ENCODE results near the gene GCGR.

GRCh38 chr17:81837641-81838040 lies 33.7 kb downstream of the GCGR start:
- TF ChIP-seq EZH2 (IDR thresholded peaks at IDR 0.05; ENCODE audit: low read length), result no peak
- TF ChIP-seq, protein P1, sequence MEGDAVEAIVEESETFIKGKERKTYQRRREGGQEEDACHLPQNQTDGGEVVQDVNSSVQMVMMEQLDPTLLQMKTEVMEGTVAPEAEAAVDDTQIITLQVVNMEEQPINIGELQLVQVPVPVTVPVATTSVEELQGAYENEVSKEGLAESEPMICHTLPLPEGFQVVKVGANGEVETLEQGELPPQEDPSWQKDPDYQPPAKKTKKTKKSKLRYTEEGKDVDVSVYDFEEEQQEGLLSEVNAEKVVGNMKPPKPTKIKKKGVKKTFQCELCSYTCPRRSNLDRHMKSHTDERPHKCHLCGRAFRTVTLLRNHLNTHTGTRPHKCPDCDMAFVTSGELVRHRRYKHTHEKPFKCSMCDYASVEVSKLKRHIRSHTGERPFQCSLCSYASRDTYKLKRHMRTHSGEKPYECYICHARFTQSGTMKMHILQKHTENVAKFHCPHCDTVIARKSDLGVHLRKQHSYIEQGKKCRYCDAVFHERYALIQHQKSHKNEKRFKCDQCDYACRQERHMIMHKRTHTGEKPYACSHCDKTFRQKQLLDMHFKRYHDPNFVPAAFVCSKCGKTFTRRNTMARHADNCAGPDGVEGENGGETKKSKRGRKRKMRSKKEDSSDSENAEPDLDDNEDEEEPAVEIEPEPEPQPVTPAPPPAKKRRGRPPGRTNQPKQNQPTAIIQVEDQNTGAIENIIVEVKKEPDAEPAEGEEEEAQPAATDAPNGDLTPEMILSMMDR (optimal IDR thresholded peaks at IDR 0.05 in 1 of 3, IDR thresholded peaks at IDR 0.05 in 1 of 3, conservative IDR thresholded peaks at IDR 0.05 in 1 of 3; ENCODE audit: extremely low read depth in 1 of 3, insufficient read depth in 2 of 3, low read length in 3 of 3), result no peak

Data from keratinocyte (primary cell).